BLaER1 treated with 17β-estradiol and CSF1 and Interleukin-3, amounts not matched to agents 10 nM and 100 nM (cell line): ENCODE results near the gene WNT3A.
"Not testable (repeated sequence)": the region's sequence is repeated elsewhere in the genome, so short reads cannot be mapped to it uniquely, and the experiment has no call there.

Source experiments
- H3K27ac ChIP-seq, 11 experiments: shearing (Covaris generic); formaldehyde crosslinking; 2 replicates each; pipeline ENCODE4 v1.8.1; 2022
- H3K27me3 ChIP-seq, 11 experiments: shearing (Covaris generic); formaldehyde crosslinking; 2 replicates each; pipeline ENCODE4 v1.8.1; 2022
- H3K36me3 ChIP-seq, 11 experiments: shearing (Covaris generic); formaldehyde crosslinking; 2 replicates each; pipeline ENCODE4 v1.8.1; 2022
- H3K4me1 ChIP-seq, 10 experiments: shearing (Covaris generic); formaldehyde crosslinking; 2 replicates each; pipeline ENCODE4 v1.8.1; 2022
- H3K4me2 ChIP-seq, 11 experiments: shearing (Covaris generic); formaldehyde crosslinking; 2 replicates each; pipeline ENCODE4 v1.8.1; 2022
- H3K4me3 ChIP-seq, 10 experiments: shearing (Covaris generic); formaldehyde crosslinking; 2 replicates each; pipeline ENCODE4 v1.8.1; 2022
- H3K9ac ChIP-seq, 11 experiments: shearing (Covaris generic); formaldehyde crosslinking; 2 replicates each; pipeline ENCODE4 v1.8.1; 2022
- H3K9me3 ChIP-seq, 11 experiments: shearing (Covaris generic); formaldehyde crosslinking; replicated peaks in 1 of 11; 2 replicates each; pipeline ENCODE4 v1.8.1; 2022
- H4K20me1 ChIP-seq, 11 experiments: shearing (Covaris generic); formaldehyde crosslinking; 2 replicates each; pipeline ENCODE4 v1.8.1; 2022
- Cebpa-rat ChIP-seq, 11 experiments: shearing (Covaris generic); IDR thresholded peaks; 2 replicates each; pipeline ENCODE4 v1.8.1; 2022

Gene WNT3A

DNA sequence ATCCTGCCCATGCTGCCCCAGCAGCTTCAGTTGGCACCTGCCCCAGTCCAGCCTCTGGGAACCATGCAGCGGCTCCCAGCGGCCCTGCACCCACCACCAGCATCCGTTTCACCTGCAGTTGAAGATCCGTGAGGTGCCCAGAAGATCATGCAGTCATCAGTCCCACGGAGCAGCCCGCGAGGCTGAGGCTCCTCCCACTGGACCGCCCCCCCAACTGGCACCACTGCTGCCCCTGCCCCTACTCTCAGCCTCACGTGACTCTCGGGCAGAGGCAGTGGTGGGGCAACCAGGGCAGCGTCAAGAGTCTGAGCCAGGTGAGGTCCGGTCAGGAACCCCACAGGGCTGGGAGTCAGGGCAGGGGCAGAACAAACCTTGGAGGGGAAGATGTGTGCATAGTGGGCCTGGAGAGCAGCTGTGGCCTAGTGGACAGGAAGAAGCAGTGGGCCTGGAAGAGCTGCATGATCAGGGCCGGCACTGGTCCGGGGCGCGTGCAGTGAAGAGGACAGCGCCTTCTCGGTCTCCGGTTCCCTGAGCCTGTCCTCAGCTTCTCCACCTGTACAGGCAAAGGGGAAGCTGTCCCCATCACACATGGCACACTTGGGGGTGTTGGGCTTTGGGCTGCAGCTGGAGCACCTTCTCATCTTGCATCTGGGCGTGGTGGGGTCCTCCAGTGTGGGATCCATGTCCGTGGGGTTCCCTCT is 31.1 kb upstream of the WNT3A start:
- H4K20me1 ChIP-seq: not testable (repeated sequence)

DNA sequence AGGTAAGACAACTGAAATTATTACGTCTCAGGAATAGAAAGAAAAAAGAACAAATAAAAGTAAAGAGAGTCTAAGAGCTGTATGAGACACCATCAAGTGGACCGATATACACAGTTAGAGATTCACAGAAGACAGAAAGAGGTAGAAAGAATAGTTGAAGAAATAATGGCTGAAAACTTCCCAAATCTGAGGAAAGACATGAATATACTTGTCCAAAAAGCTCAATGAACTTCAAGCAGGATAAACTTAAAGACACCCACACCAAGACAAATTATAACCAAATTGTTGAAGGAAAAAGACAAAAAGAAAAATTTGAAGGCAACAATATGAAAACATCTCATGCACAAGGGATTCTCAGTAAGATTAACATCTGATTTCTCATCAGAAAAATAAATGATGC is 19.6 kb upstream of the WNT3A start:
- H3K9me3 ChIP-seq: peaks cover 5 to 13% (median 10%) of the 10 kb centered on the region in 11 experiments; a peak in 18 of 22 replicates
- no peaks in the 10 kb centered on the region for H3K36me3 ChIP-seq
- H3K4me1 ChIP-seq: no peaks in the 10 kb centered on the region
- no peak overlapping the region for H3K9ac ChIP-seq
- H3K27ac ChIP-seq: no peak overlapping the region
- H3K27me3 ChIP-seq: no peaks in the 10 kb centered on the region
- no peaks in the 10 kb centered on the region for H4K20me1 ChIP-seq
- TF ChIP-seq Cebpa-rat (IDR thresholded peaks at IDR 0.05): no peak
- H3K4me3 ChIP-seq: no peak overlapping the region
- H3K4me2 ChIP-seq: no peak overlapping the region

More for the DNA sequence above, 31.1 kb upstream of the WNT3A start:
- not testable (repeated sequence) for H3K27ac ChIP-seq, H3K9ac ChIP-seq, H3K27me3 ChIP-seq, H3K9me3 ChIP-seq, H3K36me3 ChIP-seq, H3K4me1 ChIP-seq, H3K4me3 ChIP-seq, H3K4me2 ChIP-seq

DNA sequence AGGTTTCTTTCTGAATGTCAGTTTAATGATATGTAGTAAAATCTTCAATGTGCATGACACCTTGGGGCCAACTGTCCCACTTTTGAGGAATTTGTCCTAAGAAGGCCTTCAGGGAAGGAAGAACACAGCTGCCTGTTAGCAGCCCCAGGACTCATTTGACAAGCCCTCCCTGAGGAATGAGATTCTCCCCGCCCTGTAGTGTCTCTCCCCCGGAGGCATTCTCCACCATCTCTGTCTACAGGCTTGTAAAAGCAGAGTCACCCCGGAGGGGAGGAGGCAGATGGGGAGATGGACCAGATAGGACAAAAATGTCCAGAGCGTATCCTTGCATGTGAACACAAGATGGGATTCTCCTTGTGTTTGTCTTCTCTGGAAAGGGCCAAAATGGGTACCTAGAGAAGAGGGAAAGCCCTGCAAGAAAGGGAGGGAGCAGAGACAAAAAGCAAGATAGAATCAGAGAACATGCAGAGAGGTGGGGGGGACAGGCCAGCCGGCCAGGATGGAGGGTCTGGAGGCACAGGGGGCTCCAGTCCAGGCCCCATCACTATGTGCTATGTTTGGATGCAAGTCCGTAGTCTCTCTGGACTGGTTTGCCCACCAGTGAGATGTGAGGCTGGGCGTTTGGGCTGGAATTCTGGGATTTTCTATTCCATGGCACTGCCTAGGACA is 12.0 kb upstream of the WNT3A start:
- Histone ChIP-seq H4K20me1 (no peaks in the 10 kb centered on the region), H3K4me1 (peaks cover 0 to 3% (median 0%) of the 10 kb centered on the region in 10 experiments; a peak in 1 of 20 replicates), H3K9me3 (peaks cover 46 to 56% (median 49%) of the 10 kb centered on the region in 11 experiments), H3K4me2 (no peak overlapping the region), H3K36me3 (no peaks in the 10 kb centered on the region), H3K27ac (no peak overlapping the region), H3K27me3 (no peaks in the 10 kb centered on the region), H3K4me3 (no peak overlapping the region), H3K9ac (no peak overlapping the region)
- no peak for TF ChIP-seq Cebpa-rat (IDR thresholded peaks at IDR 0.05)

DNA sequence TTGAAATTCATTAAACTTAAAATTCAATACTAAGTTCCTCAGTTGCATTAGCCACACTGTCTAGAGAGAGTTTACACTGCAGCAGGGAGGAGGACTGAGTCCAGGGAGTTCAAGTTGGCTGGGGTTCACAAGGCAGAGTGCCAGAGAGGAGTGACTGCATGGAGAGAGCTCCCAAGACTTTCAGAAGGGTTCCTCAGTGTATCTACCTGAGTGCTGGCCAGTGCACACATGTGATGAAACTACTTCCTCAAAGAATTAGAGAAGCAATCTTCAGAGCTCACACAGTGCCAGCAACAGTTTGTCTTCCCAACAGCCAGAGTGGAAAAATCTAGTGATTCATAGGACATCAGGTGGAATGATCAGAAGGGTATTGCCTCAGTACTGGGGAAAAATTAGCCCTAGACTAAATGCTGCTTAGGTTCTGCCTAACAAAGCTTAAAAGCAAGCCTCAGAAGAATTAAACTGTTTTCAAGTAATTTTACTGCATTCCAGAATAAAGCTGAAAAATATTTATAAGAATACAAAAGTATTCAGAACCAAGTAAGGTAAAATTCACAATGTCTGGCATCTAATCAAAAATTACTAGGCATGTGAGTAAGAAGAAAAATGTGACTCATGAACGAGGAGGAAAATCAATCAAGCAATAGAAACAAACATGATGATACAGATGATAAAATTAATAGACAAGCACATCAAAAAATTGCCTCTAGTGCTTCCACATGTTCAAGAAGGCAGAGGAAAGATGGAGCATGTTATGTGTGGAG is 10.4 kb upstream of the WNT3A start:
- Histone ChIP-seq H3K36me3 (no peaks in the 10 kb centered on the region), H3K4me2 (no peak overlapping the region), H3K4me1 (peaks cover 0 to 4% (median 0%) of the 10 kb centered on the region in 10 experiments; a peak in 1 of 20 replicates), H3K9me3 (peaks cover 41 to 47% (median 43%) of the 10 kb centered on the region in 11 experiments), H4K20me1 (no peaks in the 10 kb centered on the region), H3K27me3 (no peaks in the 10 kb centered on the region), H3K27ac (no peak overlapping the region), H3K9ac (no peak overlapping the region), H3K4me3 (no peak overlapping the region; a peak in 1 of 20 replicates)
- TF ChIP-seq Cebpa-rat (IDR thresholded peaks at IDR 0.05): no peak

DNA sequence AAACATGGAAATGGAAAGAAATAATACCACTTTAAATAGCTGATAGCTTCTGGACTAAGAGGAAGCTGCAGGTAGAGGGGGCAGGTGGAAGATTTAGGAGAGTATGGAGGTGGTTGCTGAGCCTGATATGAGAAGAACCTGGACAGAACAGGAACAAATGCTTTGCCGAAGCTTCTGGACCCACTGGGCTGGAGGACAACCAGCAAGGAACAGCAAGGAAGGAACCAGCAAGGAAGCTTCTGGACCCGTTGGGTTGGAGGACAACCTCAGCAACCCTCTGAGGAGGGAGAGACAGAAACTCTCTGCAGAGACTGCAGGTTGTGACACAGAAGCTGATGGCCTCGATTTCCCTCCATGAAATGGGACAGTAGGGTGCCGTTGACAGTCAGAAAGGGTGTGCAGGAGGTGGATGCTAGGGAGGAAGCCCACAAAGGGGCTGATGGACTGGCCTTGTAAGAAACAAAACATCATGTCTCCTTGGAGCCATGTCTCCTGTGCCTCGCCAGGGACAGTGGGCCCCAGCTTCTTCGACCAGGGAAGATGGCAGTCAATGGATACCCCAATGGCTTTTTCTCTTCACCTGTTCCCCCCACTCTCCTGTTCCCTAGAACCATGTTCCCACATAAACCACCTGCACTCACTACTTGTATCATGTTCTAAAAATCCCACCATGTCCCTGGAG is 8.3 kb upstream of the WNT3A start:
- 0 out of 22 replicates have a peak, but pooled peaks cover 0 to 1% (median 0%) of the 10 kb centered on the region in 11 experiments for H4K20me1 ChIP-seq
- H3K36me3 ChIP-seq: no peaks in the 10 kb centered on the region
- H3K4me3 ChIP-seq: no peak overlapping the region
- H3K27me3 ChIP-seq: peaks cover 0 to 4% (median 3%) of the 10 kb centered on the region in 11 experiments; a peak in 12 of 22 replicates
- TF ChIP-seq Cebpa-rat (IDR thresholded peaks at IDR 0.05): no peak
- peaks cover 36 to 45% (median 41%) of the 10 kb centered on the region in 11 experiments for H3K9me3 ChIP-seq
- no peak overlapping the region for H3K9ac ChIP-seq
- no peak overlapping the region for H3K4me2 ChIP-seq
- no peak overlapping the region for H3K27ac ChIP-seq
- peaks cover 0 to 4% (median 0%) of the 10 kb centered on the region in 10 experiments; a peak in 1 of 20 replicates for H3K4me1 ChIP-seq

DNA sequence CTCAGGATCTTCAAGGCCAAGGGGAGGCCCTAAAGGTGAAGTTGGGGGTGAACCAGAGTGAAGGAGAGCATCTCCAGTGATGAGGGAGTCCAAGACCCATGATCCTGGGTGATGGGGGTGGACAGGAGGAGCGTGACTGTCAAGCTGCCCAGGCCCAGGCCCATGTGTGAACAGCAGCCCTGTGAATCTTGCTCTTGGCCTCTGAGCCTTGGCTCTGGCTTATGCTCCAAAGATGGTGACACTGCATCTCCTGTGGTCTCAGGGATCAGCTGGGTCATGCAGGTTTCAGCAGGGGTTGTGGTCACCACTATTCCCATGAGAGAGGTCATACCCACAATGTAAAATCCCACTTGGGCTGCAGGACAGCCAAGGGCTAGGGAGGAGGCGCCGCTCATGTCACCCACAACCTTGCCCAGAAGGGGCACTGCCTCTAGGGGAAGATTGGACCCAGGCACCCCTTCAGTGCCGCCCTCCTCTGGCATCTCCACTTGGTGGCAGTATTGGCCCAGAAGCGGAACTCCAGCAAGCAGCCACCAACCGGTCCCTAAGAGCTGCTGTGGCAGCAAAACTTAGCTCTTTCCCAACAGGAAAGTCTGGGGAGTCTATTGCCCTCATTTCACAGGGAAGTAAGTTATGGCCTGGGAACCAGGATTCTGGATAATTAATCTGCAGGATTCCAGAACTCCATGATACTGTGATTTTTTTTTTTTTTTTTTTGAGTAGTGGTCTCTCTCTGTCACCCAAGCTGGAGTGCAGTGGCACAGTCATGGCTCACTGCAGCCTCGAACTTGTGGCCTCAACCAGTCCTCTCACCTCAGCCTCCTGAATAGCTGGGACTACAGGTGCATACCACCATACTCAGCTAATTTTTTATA is 7.5 kb upstream of the WNT3A start:
- H3K9me3 ChIP-seq: peaks cover 36 to 45% (median 41%) of the 10 kb centered on the region in 11 experiments
- no peak overlapping the region for H3K27ac ChIP-seq
- H4K20me1 ChIP-seq: 0 out of 22 replicates have a peak, but pooled peaks cover 0 to 9% (median 0%) of the 10 kb centered on the region in 11 experiments
- peaks cover 0 to 4% (median 0%) of the 10 kb centered on the region in 10 experiments; a peak in 1 of 20 replicates for H3K4me1 ChIP-seq
- no peak overlapping the region for H3K4me3 ChIP-seq
- H3K4me2 ChIP-seq: no peak overlapping the region
- TF ChIP-seq Cebpa-rat (IDR thresholded peaks at IDR 0.05): no peak
- H3K27me3 ChIP-seq: peaks cover 6 to 12% (median 10%) of the 10 kb centered on the region in 11 experiments
- H3K36me3 ChIP-seq: no peaks in the 10 kb centered on the region
- H3K9ac ChIP-seq: no peak overlapping the region

DNA sequence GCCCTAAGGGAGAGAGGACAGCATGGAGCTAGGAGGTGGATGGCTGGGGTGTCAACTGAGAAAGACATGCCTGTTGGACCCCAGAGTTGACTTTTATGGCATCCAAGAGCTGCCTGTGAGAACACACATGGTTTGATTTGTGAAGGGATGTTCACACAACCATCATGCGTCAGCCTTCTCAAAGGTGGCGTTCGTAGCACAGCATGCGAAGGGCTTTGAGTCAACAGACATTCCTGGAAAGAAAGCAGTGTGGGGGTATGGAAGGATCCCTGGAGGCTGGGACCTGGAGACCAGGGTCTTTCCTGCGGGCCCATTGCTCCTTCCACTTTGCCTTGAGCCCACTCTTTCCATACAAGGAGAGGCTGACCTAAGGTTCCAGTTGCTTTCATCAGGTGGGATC is 6.4 kb upstream of the WNT3A start:
- TF ChIP-seq Cebpa-rat (IDR thresholded peaks at IDR 0.05): no peak
- Histone ChIP-seq H3K4me1 (peaks cover 0 to 11% (median 2%) of the 10 kb centered on the region in 10 experiments; a peak in 8 of 20 replicates), H3K4me2 (no peak overlapping the region), H3K27me3 (peaks cover 17 to 23% (median 22%) of the 10 kb centered on the region in 11 experiments), H3K27ac (no peak overlapping the region), H3K4me3 (no peak overlapping the region), H3K9me3 (peaks cover 32 to 38% (median 34%) of the 10 kb centered on the region in 11 experiments), H4K20me1 (peaks cover 0 to 20% (median 3%) of the 10 kb centered on the region in 11 experiments; a peak in 7 of 22 replicates), H3K9ac (no peak overlapping the region), H3K36me3 (no peaks in the 10 kb centered on the region)
